Activated naive CD4-positive, alpha-beta T cell treated with Interleukin-2 at 50 U/mL for 16 hours (primary cell): Measurements from ENCODE around the gene CEACAM21.

Source experiments
- DNase-seq: peaks from one replicate; pipeline ENCODE4 v3.0.0-alpha.2; 2020

The CEACAM21 gene

GRCh38 chr19:41587838-41588210 is 11.9 kb downstream of the CEACAM21 start:
- DNase-seq: no peak

GRCh38 chr19:41588497-41589209 is 12.7 kb downstream of the CEACAM21 start:
- DNase-seq: no peak

- DNase-seq: no peak
Measured at GRCh38 chr19:41589371-41589770, 13.4 kb downstream of the CEACAM21 start.

DNA sequence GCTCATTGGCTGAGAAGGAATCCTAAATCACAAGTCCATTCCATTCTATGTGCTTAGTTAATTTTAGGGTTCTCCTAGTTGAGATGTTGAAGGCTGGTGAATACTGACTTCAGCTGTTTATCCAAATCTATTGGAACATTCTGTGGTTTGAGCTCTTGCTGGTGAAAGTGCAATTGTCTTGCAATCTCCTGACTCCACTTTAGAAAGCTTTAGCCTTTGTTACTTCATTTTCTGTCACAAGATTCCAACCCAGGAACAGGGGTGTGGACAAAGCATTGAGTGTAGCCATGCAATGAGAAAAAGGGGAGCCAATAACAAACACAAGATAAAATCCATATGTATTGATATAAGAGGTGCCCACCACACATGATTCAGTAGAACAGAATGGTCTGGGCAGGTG is 15.0 kb downstream of the CEACAM21 start:
- DNase-seq: no peak

DNA sequence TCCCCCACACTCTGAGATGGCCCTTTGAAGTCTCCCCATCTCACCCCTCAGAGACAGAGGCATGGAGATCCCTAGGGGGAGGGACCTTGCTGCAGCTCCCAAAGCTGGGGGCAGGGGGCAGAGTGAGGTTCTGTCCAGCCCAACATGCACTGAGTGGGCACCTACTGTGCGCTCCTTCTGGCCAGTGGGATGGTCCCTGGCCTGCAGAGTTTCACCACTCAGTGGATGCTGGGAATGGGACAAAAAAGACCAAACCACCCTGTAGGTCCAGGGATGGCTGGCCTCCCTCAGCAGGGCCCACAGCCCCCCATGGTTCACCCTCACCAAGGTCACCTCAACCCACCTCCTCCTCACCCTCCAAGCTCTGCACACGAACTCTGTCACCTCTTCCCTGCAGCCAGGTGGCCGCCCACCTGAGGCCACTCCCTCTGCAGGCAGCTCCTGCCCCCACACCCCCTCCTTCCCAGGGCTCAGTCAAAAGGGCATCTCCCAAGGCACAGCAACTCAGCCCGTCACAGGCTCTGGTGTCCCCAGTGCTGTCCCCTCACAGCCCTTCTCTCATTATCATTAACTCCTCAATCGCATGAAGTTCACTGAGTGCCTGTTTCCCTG is 16.1 kb downstream of the CEACAM21 start:
- DNase-seq: no peak

GRCh38 chr19:41595258-41595889 is 19.4 kb downstream of the CEACAM21 start:
- peak; percentile 73 for DNase-seq

DNA sequence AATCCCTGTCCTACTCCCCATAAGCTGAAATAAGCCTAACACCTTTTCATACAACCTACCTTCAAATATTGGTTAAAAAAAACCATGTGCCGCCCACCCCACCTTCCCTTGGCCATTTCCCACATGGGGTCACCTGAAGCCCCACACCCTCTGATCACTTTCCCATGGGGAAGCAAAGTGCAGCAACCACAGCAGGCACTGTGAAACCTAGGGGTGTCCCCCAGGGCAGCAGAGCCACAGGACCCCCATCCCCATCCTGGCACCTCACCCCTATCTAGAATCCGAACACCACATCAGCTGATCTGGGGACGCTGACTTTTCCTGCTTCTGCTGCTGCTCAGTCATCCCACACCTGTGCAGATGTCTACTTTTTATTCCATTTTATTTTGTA is 19.9 kb downstream of the CEACAM21 start:
- DNase-seq: no peak

GRCh38 chr19:41597600-41598041 is 21.7 kb downstream of the CEACAM21 start:
- DNase-seq: peak; percentile 73

GRCh38 chr19:41599175-41599966 is 23.4 kb downstream of the CEACAM21 start:
- DNase-seq: no peak

DNA sequence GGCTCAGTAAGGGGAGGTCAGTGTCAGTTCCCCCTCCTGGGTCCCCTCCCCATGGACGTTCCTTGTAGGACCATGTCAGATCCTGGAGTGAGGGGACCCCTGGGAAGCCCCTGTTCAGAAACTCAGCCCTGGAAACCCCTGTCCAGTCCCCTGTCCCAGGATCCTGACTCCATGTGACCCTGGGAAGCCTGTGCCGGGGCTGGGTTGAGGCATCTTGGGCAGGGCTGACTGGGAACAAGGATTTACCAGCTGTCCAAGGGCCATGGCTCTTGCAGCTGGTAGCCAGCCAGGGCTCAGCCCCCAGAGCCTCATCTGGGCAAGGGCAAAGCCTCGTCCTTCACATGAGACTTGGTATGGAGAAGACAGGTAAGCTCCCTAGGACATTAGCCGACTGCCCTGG is 25.8 kb downstream of the CEACAM21 start:
- no peak for DNase-seq

DNA sequence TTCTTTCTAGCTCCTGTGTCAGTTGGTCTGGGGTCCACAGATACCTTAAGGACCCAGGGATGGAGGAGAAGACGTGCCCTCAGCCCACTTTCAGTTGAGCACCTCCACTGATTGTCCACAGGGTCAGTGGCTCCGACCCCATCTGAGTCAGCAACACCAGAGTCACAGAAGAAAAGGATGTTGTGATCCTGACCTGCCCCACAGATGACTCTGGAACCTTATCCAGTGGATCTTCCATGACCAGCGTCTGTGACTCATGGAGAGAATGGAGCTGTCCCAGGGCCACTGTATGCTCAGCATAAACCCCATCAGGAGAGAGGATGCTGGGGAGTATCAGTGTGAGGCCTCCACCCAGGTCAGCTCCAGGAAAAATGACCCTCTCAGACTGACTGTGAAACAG is 28.9 kb downstream of the CEACAM21 start:
- DNase-seq: no peak

GRCh38 chr19:41606215-41606837 is 30.4 kb downstream of the CEACAM21 start:
- no peak for DNase-seq

DNA sequence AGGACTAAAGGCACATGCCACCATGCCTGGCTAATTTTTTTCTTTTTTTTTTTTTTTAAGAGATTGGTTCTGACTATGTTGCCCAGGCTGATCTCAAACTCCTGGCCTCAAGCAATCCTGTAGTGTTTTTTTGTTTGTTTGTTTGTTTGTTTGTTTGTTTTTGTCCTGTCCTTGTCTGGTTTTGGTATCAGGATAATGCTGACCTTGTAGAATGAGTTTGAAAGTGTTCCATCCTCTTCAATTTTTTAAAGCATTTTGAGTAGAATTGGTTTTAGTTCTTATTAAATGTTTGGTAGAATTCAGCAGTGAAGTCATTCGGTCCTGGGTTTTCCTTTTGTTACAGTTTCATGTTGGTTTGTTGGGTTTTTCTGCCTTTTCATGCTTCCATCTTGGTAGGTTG is 31.7 kb downstream of the CEACAM21 start:
- DNase-seq: no peak

GRCh38 chr19:41610789-41611188 is 34.8 kb downstream of the CEACAM21 start:
- DNase-seq: no peak

DNA sequence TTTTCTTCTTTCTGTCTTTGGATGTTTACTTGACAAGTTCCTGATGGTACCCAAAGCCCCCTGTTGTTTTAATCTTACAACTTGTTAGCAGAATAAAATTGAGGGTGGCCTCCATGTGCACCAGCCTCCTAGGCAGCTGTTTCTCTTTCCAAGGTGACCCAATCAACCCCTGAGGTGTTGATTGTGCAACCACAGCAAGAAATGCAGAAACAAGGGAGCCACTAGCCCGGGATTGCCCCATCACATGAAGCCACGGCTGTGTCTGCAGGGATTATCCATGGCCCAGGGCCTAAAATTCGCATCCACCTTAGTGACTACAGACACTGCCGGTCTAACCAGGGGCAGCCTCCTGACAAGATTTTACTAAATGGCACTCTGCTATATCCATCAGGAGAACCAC is 36.5 kb downstream of the CEACAM21 start:
- DNase-seq: no peak

DNA sequence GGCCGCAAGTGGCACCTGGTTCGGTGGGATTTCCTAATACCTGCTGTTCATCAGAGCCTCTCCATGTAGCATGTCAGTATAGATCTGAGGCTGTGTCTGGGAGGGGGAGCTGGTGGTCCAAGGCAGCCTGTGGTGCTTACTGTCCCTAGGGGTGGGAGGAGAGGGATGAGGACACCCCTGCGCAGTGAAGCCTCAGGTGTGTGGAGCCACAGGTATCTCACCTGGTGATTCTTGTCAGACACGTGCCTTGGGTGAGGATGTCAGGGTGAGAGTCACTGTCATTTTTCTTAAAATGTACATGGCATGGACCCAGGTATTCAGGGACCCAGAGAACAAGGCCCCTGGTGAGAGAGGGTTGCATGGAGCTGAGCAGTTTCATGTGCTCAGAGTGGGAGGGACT is 39.2 kb downstream of the CEACAM21 start:
- no peak for DNase-seq

GRCh38 chr19:41616792-41617621 is 41.0 kb downstream of the CEACAM21 start:
- no peak for DNase-seq

- no peak for DNase-seq
Measured at GRCh38 chr19:41617941-41618730, 42.2 kb downstream of the CEACAM21 start.

GRCh38 chr19:41619018-41619556 is 43.1 kb downstream of the CEACAM21 start:
- no peak for DNase-seq

GRCh38 chr19:41620171-41620570 is 44.2 kb downstream of the CEACAM21 start:
- DNase-seq: no peak

DNA sequence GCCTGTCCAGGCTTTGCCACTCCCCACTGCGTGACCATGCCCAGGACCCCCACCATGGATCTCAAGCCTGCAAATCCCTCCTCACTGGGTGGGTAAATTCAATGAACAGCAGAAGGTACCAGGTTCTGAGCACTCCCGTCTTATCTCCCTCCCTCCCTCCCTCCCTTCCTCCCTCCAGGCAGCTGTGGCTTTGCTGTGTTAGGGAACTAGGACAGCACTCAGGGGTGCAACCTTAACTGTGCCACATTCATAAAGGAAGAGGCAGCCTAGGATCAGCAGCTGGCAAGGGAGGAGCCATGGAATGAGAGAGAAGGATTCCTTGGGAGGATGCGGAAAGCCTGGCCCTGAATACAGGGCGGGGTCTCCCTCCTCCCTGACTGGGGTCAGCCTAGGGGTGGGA is 45.3 kb downstream of the CEACAM21 start:
- DNase-seq: no peak
